KOPT-K1 (cell line): ENCODE results near the gene PUDP.
"Not testable (repeated sequence)": the region's sequence is repeated elsewhere in the genome, so short reads cannot be mapped to it uniquely, and the experiment has no call there.

Source experiments
- H3K27ac ChIP-seq: fragments of 200-600 bp; sonication (generic); 2 replicates; pipeline ENCODE4 v1.5.1; 2016; ENCODE audit warnings: antibody characterized with exemption, mild to moderate bottlenecking, low read depth, low read length; ENCODE audit not compliant: poor library complexity, severe bottlenecking
- H3K36me3 ChIP-seq: fragments of 200-600 bp; sonication (generic); 2 replicates; pipeline ENCODE4 v1.5.1; 2017; ENCODE audit warnings: antibody characterized with exemption, mild to moderate bottlenecking, low read length, moderate library complexity; ENCODE audit not compliant: insufficient read depth
- H3K9me3 ChIP-seq: fragments of 200-600 bp; sonication (generic); 2 replicates; pipeline ENCODE4 v1.5.1; 2017; ENCODE audit warnings: antibody characterized with exemption, low read length, mild to moderate bottlenecking; ENCODE audit not compliant: insufficient read depth, poor library complexity, severe bottlenecking

PUDP gene

DNA sequence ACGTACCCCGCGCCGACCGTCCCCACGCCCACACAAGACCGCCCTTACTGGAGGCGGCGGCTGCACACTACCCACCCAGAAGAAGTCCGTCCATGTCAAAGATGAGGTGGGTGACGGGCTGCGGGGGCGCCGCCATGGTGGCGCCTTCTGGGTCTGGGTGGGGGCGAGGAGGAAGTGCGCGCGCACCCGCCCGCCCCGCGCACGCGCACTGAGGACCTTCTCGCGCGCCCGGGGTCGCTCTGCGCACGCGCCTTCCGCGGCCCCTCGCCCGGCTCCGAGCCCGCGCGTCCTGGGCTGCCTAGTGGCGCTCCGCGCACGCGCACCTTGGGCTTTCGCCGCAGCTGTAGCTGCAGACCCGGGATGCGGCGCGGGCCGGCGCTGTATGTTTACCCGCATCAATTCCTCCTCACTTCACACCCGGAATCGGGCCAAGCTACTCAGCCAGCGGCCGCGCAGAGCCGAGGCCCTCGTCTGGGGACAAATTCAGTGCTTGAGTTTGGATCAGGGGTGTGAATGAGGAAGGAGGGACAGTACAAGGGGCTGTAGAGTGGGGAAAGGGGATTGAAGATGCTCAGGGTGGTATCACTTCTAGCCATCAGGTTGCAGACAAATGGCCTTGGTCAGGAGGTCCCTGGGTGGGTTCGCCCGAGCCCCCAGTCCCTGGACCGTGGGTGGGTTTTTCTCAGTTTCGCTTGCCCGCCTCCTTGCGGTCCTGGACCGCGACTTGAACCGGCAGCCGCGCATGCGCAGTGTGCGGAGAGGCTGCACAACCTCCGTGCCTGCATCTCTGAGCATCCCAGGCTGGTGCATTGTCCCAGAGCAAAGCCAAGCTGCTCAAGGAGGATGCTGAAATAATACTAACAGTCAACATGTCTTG lies at the start of gene PUDP:
TSS of gene PUDP (minus strand) at position 176 of the 877 bp plus-strand sequence. CDS start at position 136, 40 bp downstream.
- Histone ChIP-seq H3K27ac (peak within 1 kb of the TSS; percentile 92), H3K9me3 (no peaks in the 10 kb centered on the region), H3K36me3 (no peaks in the 10 kb centered on the region; the same call in 1 of the 2 replicates)

DNA sequence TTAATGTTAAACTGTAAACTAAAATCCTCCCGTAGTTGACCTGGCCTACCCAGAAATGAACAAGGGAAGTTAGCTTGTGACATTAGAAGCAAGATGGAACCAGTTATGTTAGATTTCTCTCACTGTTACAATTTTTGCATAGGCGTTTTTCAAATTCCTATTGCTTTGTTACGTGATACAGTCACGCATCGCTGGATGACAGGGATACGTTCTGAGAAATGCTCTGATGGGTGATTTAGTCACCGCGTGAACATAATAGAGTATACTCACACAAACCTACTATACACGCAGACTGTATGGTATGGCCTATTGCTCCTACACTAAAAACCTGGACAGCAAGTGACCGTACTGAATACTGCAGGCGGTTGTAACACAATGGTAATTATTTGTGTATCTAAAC lies 46.7 kb upstream of the PUDP start:
- Histone ChIP-seq H3K9me3 (no peaks in the 10 kb centered on the region), H3K36me3 (no peaks in the 10 kb centered on the region), H3K27ac (no peak overlapping the region)

DNA sequence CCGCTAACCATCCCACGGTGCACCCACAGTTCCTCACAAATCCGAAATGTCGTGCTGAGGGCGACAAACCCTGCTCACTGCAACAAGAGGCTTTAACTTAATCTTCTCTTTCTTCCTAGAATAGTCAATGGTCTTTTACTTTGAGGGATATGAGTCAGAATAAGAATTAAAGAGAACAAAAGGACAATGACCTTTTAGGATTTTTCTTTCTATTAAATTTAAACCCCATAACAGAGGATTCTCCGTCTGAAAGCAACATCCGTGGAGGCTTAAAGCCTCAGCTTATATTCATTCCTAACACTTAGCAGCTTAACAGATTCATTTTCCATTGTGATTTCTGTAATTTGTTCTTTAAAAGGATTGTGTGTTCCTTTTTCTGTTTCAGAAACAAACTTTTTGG lies 44.9 kb upstream of the PUDP start:
- Histone ChIP-seq H3K27ac (no peak overlapping the region), H3K36me3 (no peaks in the 10 kb centered on the region)

DNA sequence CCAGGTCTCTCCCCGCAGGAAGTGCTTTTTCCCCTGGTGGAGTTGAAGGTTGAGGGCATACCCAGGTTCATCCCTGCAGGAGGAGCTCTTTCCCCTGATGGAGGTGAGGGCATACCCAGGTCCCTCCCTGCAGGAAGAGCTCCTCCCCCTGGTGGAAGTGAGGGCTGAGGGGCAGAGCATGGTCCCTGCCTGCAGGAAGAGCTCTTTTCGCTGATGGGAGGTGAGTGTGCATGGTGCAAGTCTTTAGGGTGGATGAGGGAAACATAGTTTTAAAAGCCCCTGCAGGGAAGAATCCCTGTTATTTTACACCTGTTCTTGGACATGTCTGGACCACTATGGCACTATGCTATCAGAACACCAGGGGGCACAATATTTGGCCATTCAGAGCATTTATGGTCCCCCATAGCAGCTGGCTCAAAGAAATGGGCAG lies 43.7 kb upstream of the PUDP start:
- no peaks in the 10 kb centered on the region for H3K36me3 ChIP-seq
- no peaks in the 10 kb centered on the region for H3K9me3 ChIP-seq

More for the DNA sequence above, 44.9 kb upstream of the PUDP start:
- H3K9me3 ChIP-seq: no peaks in the 10 kb centered on the region

DNA sequence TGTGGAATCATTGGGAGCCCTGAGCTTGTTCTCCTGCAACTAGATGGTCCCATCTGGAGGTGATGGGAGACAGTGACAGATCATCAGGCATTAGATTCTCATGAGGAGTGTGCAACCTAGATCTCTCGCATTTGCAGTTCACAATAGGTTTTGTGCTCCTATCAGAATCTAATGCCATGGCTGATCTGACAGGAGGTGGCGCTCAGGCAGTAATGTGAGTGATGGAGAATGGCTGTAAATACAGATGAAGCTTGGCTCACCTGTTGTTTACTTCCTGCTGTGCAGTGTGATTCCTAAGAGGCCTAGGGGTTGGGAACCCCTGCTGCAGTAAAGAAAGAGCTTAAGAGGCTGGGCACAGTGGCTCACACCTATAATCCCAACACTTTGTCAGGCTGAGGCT lies 42.2 kb upstream of the PUDP start:
- Histone ChIP-seq H3K9me3 (no peaks in the 10 kb centered on the region), H3K27ac (no peak overlapping the region), H3K36me3 (no peaks in the 10 kb centered on the region)

More for the DNA sequence above, 43.7 kb upstream of the PUDP start:
- no peak overlapping the region for H3K27ac ChIP-seq

DNA sequence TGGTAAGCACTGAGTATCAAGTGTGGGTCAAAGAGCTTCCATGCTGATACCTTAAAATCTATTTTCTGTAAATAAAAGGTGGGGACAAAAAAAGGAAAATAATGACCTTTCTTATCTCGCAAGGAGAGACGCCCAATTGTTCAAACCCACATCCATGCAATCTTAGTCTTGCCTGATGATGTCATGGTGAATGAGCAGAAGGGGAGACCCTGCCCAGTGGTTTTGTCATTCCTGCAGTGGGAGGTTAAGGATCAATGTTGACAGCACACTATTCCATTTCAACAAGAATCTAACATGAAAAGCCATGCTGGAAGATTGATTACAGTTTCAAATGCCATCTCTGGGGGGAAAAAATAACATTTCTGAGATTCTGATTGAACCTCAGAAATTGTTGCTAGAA lies 40.7 kb upstream of the PUDP start:
- Histone ChIP-seq H3K9me3 (no peaks in the 10 kb centered on the region), H3K27ac (no peak overlapping the region), H3K36me3 (no peaks in the 10 kb centered on the region)

DNA sequence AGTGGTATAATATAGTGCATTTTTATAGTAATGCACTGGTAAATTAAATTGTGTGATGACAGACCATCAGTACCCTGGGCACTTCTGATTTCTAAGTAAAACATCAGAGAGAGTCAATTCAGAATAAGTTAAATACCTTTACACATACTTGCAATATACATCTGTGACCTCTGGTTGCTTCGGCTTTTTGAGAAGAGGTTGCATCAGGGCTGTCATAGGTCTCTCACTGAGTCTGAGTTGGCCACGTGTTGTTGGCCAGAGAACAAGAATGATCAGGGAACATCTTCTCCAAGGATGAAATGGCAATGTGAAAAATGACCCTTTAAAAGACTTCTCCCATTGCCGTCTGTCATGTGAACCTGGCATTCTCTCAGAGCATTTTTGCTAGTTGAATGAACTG lies 36.9 kb upstream of the PUDP start:
- H3K36me3 ChIP-seq: no peaks in the 10 kb centered on the region
- no peaks in the 10 kb centered on the region for H3K9me3 ChIP-seq
- no peak overlapping the region for H3K27ac ChIP-seq

DNA sequence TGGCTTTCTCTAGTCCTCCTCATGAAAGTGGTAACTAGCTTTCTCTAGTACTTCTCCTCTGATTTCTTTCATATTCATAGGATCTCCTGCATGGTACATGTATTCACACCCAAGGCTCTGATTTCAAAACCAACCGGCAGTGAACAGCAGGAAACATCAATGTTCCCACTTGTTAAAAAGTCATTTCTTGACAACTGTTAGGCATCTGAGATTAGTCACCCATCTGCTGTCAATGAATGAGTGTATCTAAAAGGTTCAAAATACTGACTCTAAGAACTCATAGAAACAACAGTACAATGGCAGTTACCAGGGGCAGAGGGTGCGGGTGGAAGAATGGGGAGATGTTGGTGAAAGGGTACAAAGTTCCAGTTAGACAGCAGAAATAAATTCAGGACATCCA lies 31.5 kb upstream of the PUDP start:
- H3K36me3 ChIP-seq: no peaks in the 10 kb centered on the region
- no peak overlapping the region for H3K27ac ChIP-seq

DNA sequence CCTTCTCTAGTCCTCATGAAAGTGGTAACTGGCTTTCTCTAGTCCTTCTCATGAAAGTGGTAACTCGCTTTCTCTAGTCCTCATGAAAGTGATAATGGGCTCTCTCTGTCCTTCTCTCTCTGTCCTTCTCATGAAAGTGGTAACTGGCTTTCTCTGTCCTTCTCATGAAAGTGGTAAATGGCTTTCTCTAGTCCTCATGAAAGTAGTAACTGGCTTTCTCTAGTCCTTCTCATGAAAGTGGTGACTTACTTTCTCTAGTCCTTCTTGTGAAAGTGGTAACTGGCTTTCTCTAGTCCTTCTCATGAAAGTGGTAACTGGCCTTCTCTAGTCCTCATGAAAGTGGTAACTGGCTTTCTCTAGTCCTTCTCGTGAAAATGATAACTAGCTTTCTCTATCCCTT lies 30.9 kb upstream of the PUDP start:
- not testable (repeated sequence) for H3K9me3 ChIP-seq, H3K36me3 ChIP-seq, H3K27ac ChIP-seq

More for the DNA sequence above, 31.5 kb upstream of the PUDP start:
- H3K9me3 ChIP-seq: no peaks in the 10 kb centered on the region

DNA sequence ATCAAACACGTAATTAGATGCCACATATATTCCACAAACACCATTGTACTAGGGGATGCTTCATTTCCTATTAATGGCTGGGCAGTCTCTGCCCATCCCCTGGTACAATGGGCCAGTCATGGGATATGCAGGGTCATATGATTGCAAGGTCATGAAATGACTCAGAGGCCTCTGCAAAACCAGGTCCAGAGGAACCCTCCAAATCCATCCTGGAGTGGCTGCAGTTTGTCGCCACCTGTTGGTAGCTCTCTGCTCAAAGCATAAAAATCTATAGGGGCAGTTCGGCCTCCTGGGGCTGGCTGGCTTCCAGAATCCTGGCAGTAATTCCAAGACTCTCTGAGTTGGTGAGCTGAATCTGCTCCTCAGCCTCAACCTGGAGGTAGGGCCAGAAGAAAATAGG lies 22.9 kb upstream of the PUDP start:
- H3K9me3 ChIP-seq: peaks cover 4% of the 10 kb centered on the region
- no peak overlapping the region for H3K27ac ChIP-seq
- no peaks in the 10 kb centered on the region for H3K36me3 ChIP-seq

DNA sequence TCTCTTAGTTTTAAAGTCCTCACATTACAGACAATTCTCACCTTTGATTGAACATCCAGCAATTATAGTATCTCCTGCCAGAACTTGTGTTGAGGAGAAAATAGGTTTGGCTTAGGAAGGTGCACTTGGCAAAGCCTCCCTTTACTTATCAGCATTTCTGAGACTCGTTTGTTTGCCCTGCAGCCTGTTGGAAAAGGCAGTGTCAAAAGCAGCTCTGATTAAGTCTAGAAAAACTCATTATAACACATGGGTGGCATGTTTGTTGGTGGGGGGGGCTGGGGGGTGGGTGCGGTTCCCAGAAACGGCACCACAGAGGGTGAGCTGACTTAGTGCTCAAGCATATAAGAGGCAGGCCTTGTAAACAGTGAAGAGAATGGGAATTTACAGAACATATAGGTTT lies 21.7 kb upstream of the PUDP start:
- no peak overlapping the region for H3K27ac ChIP-seq
- no peaks in the 10 kb centered on the region for H3K36me3 ChIP-seq
- peaks cover 4% of the 10 kb centered on the region for H3K9me3 ChIP-seq

DNA sequence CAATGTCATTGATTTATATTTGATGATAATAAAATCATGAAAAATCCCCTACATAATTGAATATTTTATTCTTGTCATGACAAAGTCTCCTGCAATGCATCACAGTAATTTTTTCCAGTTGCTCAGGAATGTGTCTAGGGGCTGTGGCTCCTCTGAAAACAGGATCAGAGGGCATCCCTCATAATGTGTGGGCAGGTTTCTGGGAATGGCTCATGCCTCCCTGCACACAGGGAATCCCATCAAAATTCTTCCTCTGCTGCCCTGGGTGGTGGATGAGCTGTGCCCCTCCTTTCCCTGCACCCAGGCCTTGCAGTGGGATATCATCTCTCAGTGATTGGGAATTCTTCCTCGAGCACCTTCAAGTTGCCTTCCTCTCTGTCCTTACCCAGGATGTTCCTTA lies 20.4 kb upstream of the PUDP start:
- Histone ChIP-seq H3K36me3 (no peaks in the 10 kb centered on the region), H3K9me3 (peaks cover 4% of the 10 kb centered on the region), H3K27ac (no peak overlapping the region)

DNA sequence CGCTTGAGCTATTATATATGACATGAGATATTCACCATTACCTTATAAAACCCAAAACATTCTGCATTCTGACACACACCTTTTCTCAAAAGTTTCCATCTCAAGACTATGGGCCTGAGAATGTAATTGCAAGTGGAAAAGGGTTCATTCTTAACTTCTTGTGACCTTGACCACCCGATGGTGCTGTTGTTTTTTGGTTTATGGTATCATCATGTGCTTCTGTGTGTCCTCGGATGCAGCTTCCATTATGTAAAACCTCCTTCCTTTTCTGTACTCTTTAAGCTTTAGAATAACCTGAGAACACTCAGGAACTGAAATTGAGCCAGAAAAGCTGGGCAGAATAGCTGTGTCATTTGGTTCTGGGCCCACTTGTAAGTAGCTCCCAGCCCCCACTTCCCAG lies 16.2 kb upstream of the PUDP start:
- Histone ChIP-seq H3K9me3 (peaks cover 4% of the 10 kb centered on the region), H3K27ac (no peak overlapping the region), H3K36me3 (no peaks in the 10 kb centered on the region)

DNA sequence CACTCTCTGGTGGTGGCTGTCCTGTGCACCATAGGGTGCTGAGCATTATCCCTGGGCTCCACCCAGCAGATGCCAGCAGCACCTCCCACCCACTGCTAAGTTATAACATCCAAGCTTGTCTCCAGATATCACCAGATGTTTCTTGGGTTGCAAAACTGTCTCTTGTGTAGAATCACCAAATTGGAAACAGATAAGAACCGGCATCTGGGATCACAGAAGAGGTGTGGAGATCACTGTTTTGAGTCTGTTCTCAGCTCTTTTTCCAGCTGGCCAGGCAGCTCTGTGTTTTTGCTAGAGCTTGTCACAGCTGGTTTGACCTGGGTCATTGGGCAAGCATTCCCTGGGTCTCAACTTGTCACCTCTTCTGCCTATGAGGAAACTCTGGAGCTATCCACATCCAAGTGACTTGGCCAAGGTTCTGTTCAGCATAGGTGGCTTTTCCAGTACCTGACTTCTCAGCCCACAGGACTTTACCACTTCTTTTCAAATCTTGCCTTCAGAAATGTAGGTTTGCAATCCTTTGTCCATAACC lies 15.3 kb upstream of the PUDP start:
- Histone ChIP-seq H3K9me3 (peaks cover 4% of the 10 kb centered on the region), H3K27ac (no peak overlapping the region), H3K36me3 (no peaks in the 10 kb centered on the region)

DNA sequence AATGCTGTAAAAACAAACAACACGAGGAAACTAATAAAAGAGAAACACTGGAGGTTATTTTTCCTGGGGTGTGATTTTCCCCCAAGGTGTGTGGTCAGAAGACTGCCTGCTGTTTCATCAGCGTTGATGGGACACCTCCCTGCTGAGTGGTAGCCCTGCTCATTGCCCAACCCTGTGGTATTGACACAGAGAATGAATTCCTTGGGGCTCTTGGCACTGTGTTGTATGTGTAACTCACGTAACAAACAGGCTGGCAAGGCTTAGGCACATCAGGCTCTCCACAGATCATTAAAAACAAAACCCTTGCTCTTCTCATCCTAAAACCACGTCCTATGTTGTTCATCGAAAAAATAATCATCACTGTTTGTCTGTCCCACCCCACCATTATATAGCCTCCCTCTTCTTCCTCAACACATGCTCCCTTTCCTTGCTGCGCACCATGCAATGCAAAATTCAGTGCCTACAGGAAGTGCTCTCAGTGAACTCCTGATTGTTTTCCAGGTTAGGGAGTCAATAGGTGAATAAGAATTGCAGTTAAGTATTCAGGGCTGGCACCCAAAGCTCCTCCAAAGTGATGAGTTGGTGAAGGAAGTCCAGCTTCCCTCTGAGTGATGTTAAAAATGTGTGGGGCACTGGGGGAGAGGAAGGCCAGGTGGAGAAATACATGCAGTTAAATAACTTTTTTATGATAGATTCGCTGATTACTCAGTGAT lies 11.4 kb upstream of the PUDP start:
- H3K27ac ChIP-seq: no peak overlapping the region
- H3K9me3 ChIP-seq: no peaks in the 10 kb centered on the region
- no peaks in the 10 kb centered on the region for H3K36me3 ChIP-seq
